NT2/D1 (cell line): Measurements from ENCODE around the gene MCTP1.

Source experiments
- SUZ12 ChIP-seq: IDR thresholded peaks from 2 replicates; pipeline ENCODE4 v1.6.1; 2011; ENCODE audit not compliant: insufficient read length, insufficient read depth; ENCODE audit errors: extremely low read depth
- YY1 ChIP-seq: IDR thresholded peaks from 2 replicates; pipeline ENCODE4 v1.6.1; 2011; ENCODE audit not compliant: insufficient read length, insufficient read depth
- ZNF274 ChIP-seq: IDR thresholded peaks from 2 replicates; pipeline ENCODE4 v1.6.1; 2011; ENCODE audit warnings: mild to moderate bottlenecking, low read depth, low read length

DNA sequence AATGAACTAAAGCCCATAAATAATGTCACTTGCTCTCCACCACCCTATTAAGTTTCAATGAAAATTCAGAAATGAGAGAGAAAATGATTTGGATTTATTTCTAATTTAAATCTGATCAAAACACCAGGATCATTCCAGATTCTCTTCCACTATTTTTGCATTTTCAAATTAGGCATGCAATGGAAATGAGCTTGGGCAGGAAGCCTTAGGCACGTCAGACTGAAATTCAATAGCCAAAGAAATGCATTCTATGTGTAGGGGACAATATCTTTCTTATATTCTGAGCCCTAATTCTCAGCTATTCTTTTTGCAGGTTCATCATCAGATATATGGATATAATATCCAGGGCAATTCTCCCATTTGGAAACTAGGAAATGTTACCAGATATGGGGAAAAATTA, 132.8 kb downstream of the MCTP1 start:
- no peak for TF ChIP-seq SUZ12
- TF ChIP-seq YY1 = no peak
- TF ChIP-seq ZNF274 = no peak
